Epithelial cell of esophagus (primary cell): ENCODE data around the gene TBX6.

Experiments
- DNase-seq: peaks from one replicate; pipeline ENCODE4 v3.0.0; 2010; ENCODE audit warnings: low read depth
- H3K4me3 ChIP-seq: 2 replicates; pipeline ENCODE4 v1.5.1; 2011; ENCODE audit warnings: mild to moderate bottlenecking, low read length, control low read depth
- CTCF ChIP-seq: IDR thresholded peaks from 2 replicates; pipeline ENCODE4 v1.5.1; 2011; ENCODE audit warnings: low read depth, mild to moderate bottlenecking, low read length, control low read depth, inconsistent platforms; ENCODE audit not compliant: insufficient read depth; ENCODE audit errors: missing control alignments

TBX6 gene

GRCh38 chr16:30091474-30092372 lies at the start of gene TBX6:
TSS of gene TBX6 (minus strand) at chr16:30091924. CDS start at chr16:30091193, 731 bp downstream.
- peak; percentile 90 for DNase-seq
- H3K4me3 ChIP-seq, result peak within 1 kb of the TSS; percentile 46
- peak; percentile 53 for TF ChIP-seq CTCF

- TF ChIP-seq CTCF, result no peak
- H3K4me3 ChIP-seq, result no peak overlapping the region
- DNase-seq, result no peak
These were observed 48.1 kb upstream of the TBX6 start for GRCh38 chr16:30139583-30140481.

GRCh38 chr16:30137897-30138296 lies 46.2 kb upstream of the TBX6 start:
- no peak for DNase-seq
- TF ChIP-seq CTCF, result no peak

GRCh38 chr16:30136971-30137605 lies 45.4 kb upstream of the TBX6 start:
- no peak overlapping the region for H3K4me3 ChIP-seq
- DNase-seq, result no peak
- no peak for TF ChIP-seq CTCF

More at GRCh38 chr16:30137897-30138296, 46.2 kb upstream of the TBX6 start:
- no peak overlapping the region for H3K4me3 ChIP-seq

- no peak overlapping the region for H3K4me3 ChIP-seq
- TF ChIP-seq CTCF, result no peak
- no peak for DNase-seq
These were observed 40.9 kb upstream of the TBX6 start for GRCh38 chr16:30132591-30132990.

GRCh38 chr16:30131869-30132475 lies 40.2 kb upstream of the TBX6 start:
- no peak for DNase-seq
- TF ChIP-seq CTCF, result no peak
- H3K4me3 ChIP-seq, result no peak overlapping the region
